GM12878 (cell line): ENCODE results near the gene CUTA. TPM values are rescaled to one million over a fixed set of nuclear protein-coding genes. Genes with fewer than 3 reads are reported as not detected.
A peak's percentile ranks its signal among the peaks of the same experiment; 100 is the strongest.

ENCODE experiments used
- BCL3 ChIP-seq: IDR thresholded peaks from 2 replicates; pipeline ENCODE4 v1.6.1; 2011; ENCODE audit warnings: borderline replicate concordance, low read depth, mild to moderate bottlenecking, moderate library complexity, low read length; ENCODE audit not compliant: insufficient read depth, poor library complexity, severe bottlenecking
- BCLAF1 ChIP-seq: fragments of 450-650 bp; IDR thresholded peaks from 2 replicates; pipeline ENCODE4 v1.6.1; 2017; ENCODE audit warnings: antibody characterized with exemption, mild to moderate bottlenecking, moderate library complexity
- CHD2 ChIP-seq: IDR thresholded peaks from 2 replicates; pipeline ENCODE4 v1.6.1; 2011; ENCODE audit warnings: low read depth, low read length, improper control_type of control experiment, borderline replicate concordance
- CTCF ChIP-seq, 3 experiments: IDR thresholded peaks in 2 of 3; conservative IDR thresholded peaks in 1 of 3; 2 replicates each; pipeline ENCODE4 v1.5.1; 2011; ENCODE audit warnings: low read depth in 3 of 3, low read length in 3 of 3, mild to moderate bottlenecking in 3 of 3, control low read depth in 2 of 3, moderate library complexity in 2 of 3, inconsistent platforms in 1 of 3, mixed read lengths in 1 of 3; ENCODE audit not compliant: control insufficient read depth in 2 of 3, insufficient read depth in 1 of 3; ENCODE audit errors: extremely low read depth in 1 of 3
- HCFC1 ChIP-seq: fragments of 150-350 bp; IDR thresholded peaks from 2 replicates; pipeline ENCODE4 v1.6.1; 2014; ENCODE audit warnings: low read length
- HDAC2 ChIP-seq: fragments of 200-600 bp; sonication (generic); IDR thresholded peaks from 2 replicates; pipeline ENCODE4 v1.6.1; 2017
- KAT2A ChIP-seq: conservative IDR thresholded peaks from 2 replicates; pipeline ENCODE4 v1.6.1; 2011; ENCODE audit warnings: low read depth, low read length; ENCODE audit not compliant: control insufficient read depth
- KLF5 ChIP-seq: fragments of 450-650 bp; IDR thresholded peaks from 2 replicates; pipeline ENCODE4 v1.6.1; 2014; ENCODE audit warnings: mild to moderate bottlenecking; ENCODE audit not compliant: partially characterized antibody
- MTA2 ChIP-seq: fragments of 450-650 bp; IDR thresholded peaks from 2 replicates; pipeline ENCODE4 v1.6.1; 2016; ENCODE audit warnings: low read depth, mild to moderate bottlenecking, moderate library complexity
- NR2C1 ChIP-seq: fragments of 450-650 bp; IDR thresholded peaks from 2 replicates; pipeline ENCODE4 v1.6.1; 2017; ENCODE audit warnings: antibody characterized with exemption, mild to moderate bottlenecking, moderate library complexity
- PML ChIP-seq: IDR thresholded peaks from 2 replicates; pipeline ENCODE4 v1.6.1; 2012; ENCODE audit warnings: low read length, inconsistent platforms
- RB1 ChIP-seq: fragments of 450-650 bp; formaldehyde crosslinking; IDR thresholded peaks from 2 replicates; pipeline ENCODE4 v1.6.1; 2017; ENCODE audit warnings: mild to moderate bottlenecking, borderline replicate concordance
- REST ChIP-seq: IDR thresholded peaks from 2 replicates; pipeline ENCODE4 v1.6.1; 2012; ENCODE audit warnings: mild to moderate bottlenecking, low read depth, low read length
- SREBF1 ChIP-seq: IDR thresholded peaks from 2 replicates; pipeline ENCODE4 v1.6.1; 2012; ENCODE audit warnings: mild to moderate bottlenecking, low read length
- TCF12 ChIP-seq: IDR thresholded peaks from 2 replicates; pipeline ENCODE4 v1.6.1; 2011; ENCODE audit warnings: low read depth, mild to moderate bottlenecking, low read length
- USF2 ChIP-seq: IDR thresholded peaks from 2 replicates; pipeline ENCODE4 v1.6.1; 2011; ENCODE audit warnings: low read depth, low read length, improper control_type of control experiment, borderline replicate concordance
- ZNF207 ChIP-seq: fragments of 450-650 bp; IDR thresholded peaks from 2 replicates; pipeline ENCODE4 v1.6.1; 2014; ENCODE audit warnings: antibody characterized with exemption, mild to moderate bottlenecking, borderline replicate concordance
- ZSCAN29 ChIP-seq: fragments of 450-650 bp; IDR thresholded peaks from 2 replicates; pipeline ENCODE4 v1.6.1; 2017; ENCODE audit warnings: mild to moderate bottlenecking, moderate library complexity
- polyA plus RNA-seq, 11 experiments: library from polyadenylated mRNA; depleted of rRNA in 4 of 11; unstranded in 6 of 11; stranded (reverse) in 5 of 11; fragments of >200 nt; fragmentation: Nextera tagmentation in 4 of 11; fragmentation: Illumina TruSeq in 1 of 11; extraction: Ambion mirVana in 4 of 11; extraction: Trizol in 1 of 11; gene quantifications; 1 replicate in 1 of 11; 2 replicates in 10 of 11; pipeline versions ENCODE4 v1.2.1 to v1.2.3, GENCODE V29; 2011 to 2016; ENCODE audit warnings: inconsistent platforms in 2 of 11, missing spikeins in 2 of 11, low read depth in 1 of 11
- total RNA-seq, 4 experiments: library from RNA; depleted of rRNA in 3 of 4; stranded (reverse); fragments of >200 nt in 3 of 4; fragmentation: Illumina TruSeq in 1 of 4; extraction: Trizol in 1 of 4; gene quantifications; 2 replicates each; pipeline versions ENCODE4 v1.2.1 to v1.2.3, GENCODE V29; 2013 to 2021

CUTA gene
- total and polyA plus RNA-seq, 10 of the 15 experiments (the other 5 are each of a cell fraction or from before 2014, with no cell fraction given), result 102 to 293 (median 189) TPM

GRCh38 chr6:33417903-33418689 is at the start of gene CUTA (continued):
- TF ChIP-seq MTA2 (no peak; the same call in 1 of the 2 replicates), KLF5 (peak; percentile 80), REST (no peak), TCF12 (peak; percentile 36; the same call in 1 of the 2 replicates), CTCF (IDR thresholded peaks at IDR 0.05 in 2 of 3, conservative IDR thresholded peaks at IDR 0.05 in 1 of 3; ENCODE audit: control insufficient read depth in 2 of 3, extremely low read depth in 1 of 3, insufficient read depth in 1 of 3, low read depth in 3 of 3, low read length in 3 of 3) (peak; percentile 41 to 48 (median 43); a peak in 4 of 6 replicates), PML (no peak), BCL3 (no peak), NR2C1 (0 out of 2 replicates have a peak, but pooled peaks have one; percentile 32), USF2 (peak; percentile 96), HCFC1 (peak; percentile 65), ZSCAN29 (no peak), KAT2A (no peak), SREBF1 (peak; percentile 57; the same call in 1 of the 2 replicates), ZNF207 (peak; percentile 25; the same call in 1 of the 2 replicates), BCLAF1 (no peak), RB1 (no peak), HDAC2 (0 out of 2 replicates have a peak, but pooled peaks have one; percentile 29), CHD2 (peak; percentile 71; the same call in 1 of the 2 replicates)
